ENCODE measurements around the gene ZNF263.
"Not testable (repeated sequence)": the region's sequence is repeated elsewhere in the genome, so short reads cannot be mapped to it uniquely, and the experiment has no call there.

The ZNF263 gene

GRCh38 chr16:3266873-3267537, 16.3 kb upstream of the ZNF263 start:
- DNase-seq (ENCODE audit: low spot score): no peak
- in situ Hi-C loops (cut with MboI; ENCODE audit: low pct_unique_long_range_greater_than_20kb, low sequenced_read_pairs, unreplicated experiment): no loop called here
- TF ChIP-seq, protein P1, sequence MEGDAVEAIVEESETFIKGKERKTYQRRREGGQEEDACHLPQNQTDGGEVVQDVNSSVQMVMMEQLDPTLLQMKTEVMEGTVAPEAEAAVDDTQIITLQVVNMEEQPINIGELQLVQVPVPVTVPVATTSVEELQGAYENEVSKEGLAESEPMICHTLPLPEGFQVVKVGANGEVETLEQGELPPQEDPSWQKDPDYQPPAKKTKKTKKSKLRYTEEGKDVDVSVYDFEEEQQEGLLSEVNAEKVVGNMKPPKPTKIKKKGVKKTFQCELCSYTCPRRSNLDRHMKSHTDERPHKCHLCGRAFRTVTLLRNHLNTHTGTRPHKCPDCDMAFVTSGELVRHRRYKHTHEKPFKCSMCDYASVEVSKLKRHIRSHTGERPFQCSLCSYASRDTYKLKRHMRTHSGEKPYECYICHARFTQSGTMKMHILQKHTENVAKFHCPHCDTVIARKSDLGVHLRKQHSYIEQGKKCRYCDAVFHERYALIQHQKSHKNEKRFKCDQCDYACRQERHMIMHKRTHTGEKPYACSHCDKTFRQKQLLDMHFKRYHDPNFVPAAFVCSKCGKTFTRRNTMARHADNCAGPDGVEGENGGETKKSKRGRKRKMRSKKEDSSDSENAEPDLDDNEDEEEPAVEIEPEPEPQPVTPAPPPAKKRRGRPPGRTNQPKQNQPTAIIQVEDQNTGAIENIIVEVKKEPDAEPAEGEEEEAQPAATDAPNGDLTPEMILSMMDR (IDR thresholded peaks at IDR 0.05; ENCODE audit: extremely low read depth, insufficient read depth, missing control alignments): peak; percentile 60

DNA sequence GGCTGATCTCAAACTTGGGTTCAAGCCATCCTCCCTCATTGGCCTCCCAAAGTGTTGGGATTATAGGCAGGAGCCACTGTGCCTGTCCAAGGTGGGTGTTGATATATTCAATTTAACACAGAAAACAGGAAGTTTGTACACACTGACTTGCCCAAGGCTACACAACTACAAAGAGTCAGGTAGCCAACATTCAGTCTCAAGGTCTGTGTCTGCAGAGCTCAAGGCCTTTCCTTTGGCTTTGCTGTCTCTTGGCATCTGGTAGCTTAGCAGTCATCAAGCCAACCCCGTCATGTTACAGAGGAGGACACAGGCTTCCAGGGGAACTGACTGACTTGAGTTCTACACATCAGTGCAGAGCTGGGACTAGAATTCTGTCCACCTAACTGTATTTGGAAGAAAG, 15.0 kb upstream of the ZNF263 start:
- no peak for DNase-seq (ENCODE audit: low spot score)
- TF ChIP-seq, protein P1 (IDR thresholded peaks at IDR 0.05; ENCODE audit: extremely low read depth, insufficient read depth, missing control alignments): no peak
- in situ Hi-C loops (cut with MboI; ENCODE audit: low pct_unique_long_range_greater_than_20kb, low sequenced_read_pairs, unreplicated experiment): no loop called here

- DNase-seq (ENCODE audit: low spot score); in situ Hi-C loops (cut with MboI; ENCODE audit: low pct_unique_long_range_greater_than_20kb, low sequenced_read_pairs, unreplicated experiment): not testable (repeated sequence)
Observed at GRCh38 chr16:3270718-3271117, 12.6 kb upstream of the ZNF263 start.

DNA sequence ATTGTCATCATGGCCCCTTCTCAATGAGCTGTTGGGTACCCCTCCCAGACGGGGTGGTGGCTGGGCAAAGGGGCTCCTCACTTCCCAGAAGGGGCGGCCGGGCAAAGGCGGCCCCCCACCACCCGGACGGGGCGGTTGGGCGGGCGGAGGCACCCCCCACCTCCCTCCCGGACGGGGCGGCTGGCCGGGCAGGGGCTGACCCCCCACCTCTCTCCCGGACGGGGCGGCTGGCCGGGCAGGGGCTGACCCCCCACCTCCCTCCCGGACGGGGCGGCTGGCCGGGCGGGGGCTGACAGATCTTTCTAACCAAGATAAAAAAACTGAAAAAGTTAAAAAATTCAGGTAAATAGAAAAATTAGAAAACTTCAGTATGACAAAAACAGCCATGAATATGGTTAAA, 12.0 kb upstream of the ZNF263 start:
- in situ Hi-C loops (cut with MboI; ENCODE audit: low pct_unique_long_range_greater_than_20kb, low sequenced_read_pairs, unreplicated experiment); DNase-seq (ENCODE audit: low spot score): not testable (repeated sequence)

DNA sequence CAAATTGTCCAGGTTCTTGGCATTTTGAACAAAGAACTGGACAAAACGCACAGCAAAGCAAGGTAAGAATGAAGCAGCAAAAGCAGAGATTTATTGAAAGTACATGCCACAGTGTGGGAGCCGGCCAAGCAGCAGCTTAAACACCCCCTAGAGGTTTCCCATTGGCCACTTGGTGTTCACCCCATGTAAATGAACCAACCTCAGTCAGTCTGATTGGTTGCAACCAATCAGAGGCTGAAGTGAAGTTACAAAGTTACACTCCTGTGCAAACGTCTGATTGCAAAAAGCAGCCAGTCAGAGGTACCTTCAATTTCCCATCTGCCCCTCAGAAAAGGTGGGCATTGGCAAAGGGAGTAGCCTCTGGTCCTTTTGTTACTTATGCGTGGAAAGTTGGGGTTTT, 8.8 kb upstream of the ZNF263 start:
- in situ Hi-C loops (cut with MboI; ENCODE audit: low pct_unique_long_range_greater_than_20kb, low sequenced_read_pairs, unreplicated experiment): no loop called here
- DNase-seq (ENCODE audit: low spot score): no peak
- TF ChIP-seq, protein P1 (IDR thresholded peaks at IDR 0.05; ENCODE audit: extremely low read depth, insufficient read depth, missing control alignments): no peak

DNA sequence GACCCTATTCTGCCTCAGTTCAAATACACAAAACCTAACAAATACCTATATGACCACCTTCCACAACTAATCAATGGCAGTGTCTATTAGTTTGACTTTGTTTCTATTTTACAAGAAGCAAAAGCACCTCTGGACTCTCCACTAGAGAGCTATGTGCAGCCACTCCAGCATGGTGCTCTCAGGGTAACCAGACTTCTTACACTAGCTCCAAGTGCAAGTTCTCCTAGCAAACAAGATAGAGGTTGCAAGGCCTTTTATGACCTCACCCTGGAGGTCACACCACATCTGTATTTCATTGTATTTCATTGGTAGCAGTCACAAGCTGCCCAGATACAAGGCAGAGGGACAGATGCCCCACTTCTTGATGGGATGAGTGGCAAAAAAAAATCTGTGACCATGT, 8.3 kb upstream of the ZNF263 start:
- TF ChIP-seq, protein P1 (IDR thresholded peaks at IDR 0.05; ENCODE audit: extremely low read depth, insufficient read depth, missing control alignments): no peak
- no peak for DNase-seq (ENCODE audit: low spot score)
- in situ Hi-C loops (cut with MboI; ENCODE audit: low pct_unique_long_range_greater_than_20kb, low sequenced_read_pairs, unreplicated experiment): no loop called here

GRCh38 chr16:3276679-3277078, 6.6 kb upstream of the ZNF263 start:
- in situ Hi-C loops (cut with MboI; ENCODE audit: low pct_unique_long_range_greater_than_20kb, low sequenced_read_pairs, unreplicated experiment): no loop called here
- no peak for DNase-seq (ENCODE audit: low spot score)
- TF ChIP-seq, protein P1 (IDR thresholded peaks at IDR 0.05; ENCODE audit: extremely low read depth, insufficient read depth, missing control alignments): no peak

Measured in GM13977 (cell line).